Transverse colon (tissue), 4 donors: ENCODE results near the gene COG5. TPM values are rescaled to one million over a fixed set of nuclear protein-coding genes. Genes with fewer than 3 reads are reported as not detected.

Source experiments
- DNase-seq: peaks from one replicate; pipeline ENCODE4 v3.0.0-alpha.2; 2019
- H3K27ac ChIP-seq, 4 donors: fragments of 200-600 bp; sonication (generic); 2 replicates each; pipeline ENCODE4 v1.5.1; 2016 to 2018; ENCODE audit warnings: inconsistent platforms in 4 of 4
- H3K27me3 ChIP-seq: fragments of 200-600 bp; sonication (generic); 2 replicates; pipeline ENCODE4 v1.5.1; 2017; ENCODE audit warnings: inconsistent platforms
- H3K36me3 ChIP-seq, 4 donors: fragments of 200-600 bp; sonication (generic); 2 replicates each; pipeline ENCODE4 v1.5.1; 2017 to 2019; ENCODE audit warnings: inconsistent platforms in 4 of 4
- H3K4me1 ChIP-seq, 4 donors: fragments of 200-600 bp; sonication (generic); 2 replicates each; pipeline ENCODE4 v1.5.1; 2017 to 2020; ENCODE audit warnings: inconsistent platforms in 4 of 4
- H3K4me3 ChIP-seq, 4 donors: fragments of 200-600 bp; sonication (generic); 1 replicate in 1 of 4; 2 replicates in 3 of 4; pipeline versions ENCODE4 v1.5.1 to v1.6.1; 2017 to 2019; ENCODE audit warnings: inconsistent platforms in 4 of 4
- H3K9me3 ChIP-seq, 2 donors: fragments of 200-600 bp; sonication (generic); 2 replicates each; pipeline ENCODE4 v1.5.1; 2017 to 2019; ENCODE audit warnings: inconsistent platforms in 2 of 2
- CTCF ChIP-seq, 5 experiments: fragments of 200-600 bp in 3 of 5; fragments of 450-650 bp in 2 of 5; sonication (generic) in 3 of 5; IDR thresholded peaks; 1 replicate in 2 of 5; 2 replicates in 3 of 5; pipeline ENCODE4 v1.5.1; 2016 to 2017; ENCODE audit warnings: antibody characterized with exemption in 5 of 5, inconsistent platforms in 3 of 5, mild to moderate bottlenecking in 2 of 5, moderate library complexity in 1 of 5
- EP300 ChIP-seq: sonication (generic); formaldehyde crosslinking; IDR thresholded peaks from one replicate; pipeline ENCODE4 v1.6.1; 2017; ENCODE audit warnings: antibody characterized with exemption, low read depth
- POLR2A ChIP-seq: fragments of 450-650 bp; IDR thresholded peaks from one replicate; pipeline ENCODE4 v1.6.1; 2016; ENCODE audit warnings: antibody characterized with exemption, mild to moderate bottlenecking, moderate library complexity
- POLR2AphosphoS5 ChIP-seq, 3 donors: sonication (generic); formaldehyde crosslinking; IDR thresholded peaks; one replicate each; pipeline ENCODE4 v1.6.1; 2016; ENCODE audit warnings: antibody characterized with exemption in 3 of 3
- WGBS, 2 donors: methylation state at CpG; one replicate each; pipeline ENCODE4 v1.1.5; 2018; ENCODE audit warnings: low coverage in 1 of 2; 5-methylcytosine and 5-hydroxymethylcytosine counted together
- in situ Hi-C, 4 donors: fragments of 200-750 bp; cut with MboI; loops; one replicate each; pipeline versions ENCODE4 v1.15.0 to v1.15.1; 2017; ENCODE audit warnings: low sequenced_read_pairs in 3 of 4, low pct_ligation_motif_present in 1 of 4, low pct_unique_long_range_greater_than_20kb in 1 of 4
- intact Hi-C: fragments of 100-400 bp; cut with DNase I; formaldehyde crosslinking; loops from one replicate; pipeline ENCODE4 v1.15.1; 2023; ENCODE audit warnings: low total_unique reads
- total RNA-seq, 4 donors: library from RNA; depleted of rRNA; stranded (reverse); fragments of >200 nt; gene quantifications; one replicate each; pipeline ENCODE4 v1.1.0, GENCODE V29; 2016

The COG5 gene
- total RNA-seq, 4 donors from 2014 or later, result 15.7 to 48.2 (median 35.7) TPM

- H3K36me3 ChIP-seq, result peaks cover 0 to 15% (median 6%) of the 10 kb centered on the region in 4 donors
- H3K9me3 ChIP-seq, result no peaks in the 10 kb centered on the region
- WGBS, 2 donors, result 88 to 96% methylated on average over 2 of the region's 2 CpGs
- H3K4me1 ChIP-seq, result no peaks in the 10 kb centered on the region
- no peaks in the 10 kb centered on the region for H3K27me3 ChIP-seq
- intact Hi-C loops, result no loop called here
- no peak for TF ChIP-seq POLR2AphosphoS5 (IDR thresholded peaks at IDR 0.05)
- TF ChIP-seq POLR2A, result no peak
- no peak for TF ChIP-seq CTCF (IDR thresholded peaks at IDR 0.05)
- no peak for TF ChIP-seq EP300
- no peak overlapping the region for H3K4me3 ChIP-seq
- in situ Hi-C loops, result no loop called here
- no peak for DNase-seq
- H3K27ac ChIP-seq, result no peak overlapping the region
These were observed 208.1 kb downstream of the COG5 start for GRCh38 chr7:107355616-107356015.

- WGBS, 2 donors, result 94 to 96% methylated on average over 3 of the region's 3 CpGs
- H3K4me3 ChIP-seq, result no peak overlapping the region
- in situ Hi-C loops (no loop called here), intact Hi-C loops (no loop called here)
- H3K9me3 ChIP-seq, result no peaks in the 10 kb centered on the region
- H3K27ac ChIP-seq, result no peak overlapping the region
- peaks cover 0 to 5% (median 1%) of the 10 kb centered on the region in 4 donors for H3K36me3 ChIP-seq
- DNase-seq, result no peak
- no peak for TF ChIP-seq EP300
- no peak for TF ChIP-seq CTCF (IDR thresholded peaks at IDR 0.05)
- TF ChIP-seq POLR2A, result no peak
- no peak for TF ChIP-seq POLR2AphosphoS5 (IDR thresholded peaks at IDR 0.05)
- no peaks in the 10 kb centered on the region for H3K27me3 ChIP-seq
- H3K4me1 ChIP-seq, result no peaks in the 10 kb centered on the region
These were observed 209.1 kb downstream of the COG5 start for GRCh38 chr7:107354640-107355039.

- H3K9me3 ChIP-seq, result no peaks in the 10 kb centered on the region
- intact Hi-C loops, result no loop called here
These were observed 210.0 kb downstream of the COG5 start for GRCh38 chr7:107353701-107354100.

GRCh38 chr7:107345898-107346297 lies 217.8 kb downstream of the COG5 start:
- in situ Hi-C loops (no loop called here), intact Hi-C loops (no loop called here)
- DNase-seq, result no peak
- H3K9me3 ChIP-seq, result peaks cover 0 to 12% of the 10 kb centered on the region in 2 donors
- no peaks in the 10 kb centered on the region for H3K4me1 ChIP-seq
- H3K4me3 ChIP-seq, result no peak overlapping the region
- H3K27me3 ChIP-seq, result no peaks in the 10 kb centered on the region
- 78 to 95% methylated on average over 1 of the region's 1 CpG for WGBS, 2 donors
- TF ChIP-seq POLR2AphosphoS5 (IDR thresholded peaks at IDR 0.05) (no peak), POLR2A (no peak), CTCF (IDR thresholded peaks at IDR 0.05) (no peak), EP300 (no peak)
- H3K27ac ChIP-seq, result no peak overlapping the region
- H3K36me3 ChIP-seq, result no peaks in the 10 kb centered on the region

More at GRCh38 chr7:107353701-107354100, 210.0 kb downstream of the COG5 start:
- no peaks in the 10 kb centered on the region for H3K27me3 ChIP-seq
- H3K36me3 ChIP-seq, result no peaks in the 10 kb centered on the region
- no peak overlapping the region for H3K27ac ChIP-seq
- TF ChIP-seq CTCF (IDR thresholded peaks at IDR 0.05) (no peak), POLR2A (no peak)
- H3K4me3 ChIP-seq, result no peak overlapping the region
- no peaks in the 10 kb centered on the region for H3K4me1 ChIP-seq
- DNase-seq, result no peak
- in situ Hi-C loops, result no loop called here
